Temporal lobe (tissue), 1 donor: ENCODE data around the gene ASCL2. TPM values are rescaled to one million over a fixed set of nuclear protein-coding genes. Genes with fewer than 3 reads are reported as not detected.

ENCODE experiments used
- total RNA-seq: library from RNA; depleted of rRNA; stranded (reverse); fragments of >200 nt; gene quantifications from one replicate; pipeline ENCODE4 v1.2.3, GENCODE V29; 2014

Gene ASCL2
- total RNA-seq, 1 donor from 2014 or later: 0.74 TPM

Other genes with a start within 250 kb of the ASCL2 start
- gene IGF2, start 131.2 kb downstream of the ASCL2 start, total RNA-seq: 14.0 TPM
- gene INS, start 109.4 kb downstream of the ASCL2 start, total RNA-seq: not detected
- gene TH, start 98.8 kb downstream of the ASCL2 start, total RNA-seq: 0.25 TPM
- 0.25 TPM for gene C11orf21, start 31.3 kb upstream of the ASCL2 start, total RNA-seq
- gene TSPAN32, start 31.4 kb upstream of the ASCL2 start, total RNA-seq: 0.25 TPM
- gene CD81, start 106.7 kb upstream of the ASCL2 start, total RNA-seq: 93.7 TPM
- 15.5 TPM for gene TSSC4, start 130.2 kb upstream of the ASCL2 start, total RNA-seq
- not detected for gene TRPM5, start 173.9 kb upstream of the ASCL2 start, total RNA-seq
- 0.49 TPM for gene KCNQ1, start 174.4 kb upstream of the ASCL2 start, total RNA-seq